ENCODE results near the gene GPR162.

GPR162 gene

DNA sequence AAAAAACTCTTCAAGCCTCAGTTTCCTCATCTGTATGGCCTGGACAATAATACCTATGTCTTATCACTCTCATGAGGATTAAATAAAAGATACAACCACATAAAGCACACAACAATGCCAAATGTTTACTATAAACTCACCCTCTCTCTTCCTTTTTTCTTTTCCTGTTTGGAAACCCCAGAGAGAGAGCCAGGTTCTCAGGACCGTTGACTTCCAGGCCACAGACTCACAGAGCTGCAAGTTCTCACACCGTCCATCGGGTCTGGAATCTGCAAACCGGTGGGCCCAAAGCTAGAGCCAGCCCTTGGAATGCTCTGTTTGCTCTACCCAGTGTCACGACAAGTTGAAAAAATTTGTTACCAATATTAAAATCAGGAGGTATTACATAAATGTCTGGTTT, 36.9 kb upstream of the GPR162 start:
- TF ChIP-seq TAF1 (IDR thresholded peaks at IDR 0.05; ENCODE audit: low read depth) (no peak), EP300 (IDR thresholded peaks at IDR 0.05; ENCODE audit: borderline replicate concordance) (no peak), ZBTB7A (IDR thresholded peaks at IDR 0.05; ENCODE audit: low read depth) (no peak), FOXM1 (IDR thresholded peaks at IDR 0.05; ENCODE audit: borderline replicate concordance, low read depth) (no peak), RAD21 (IDR thresholded peaks at IDR 0.05; ENCODE audit: low read depth) (no peak)
- TF ChIP-seq, protein P1, sequence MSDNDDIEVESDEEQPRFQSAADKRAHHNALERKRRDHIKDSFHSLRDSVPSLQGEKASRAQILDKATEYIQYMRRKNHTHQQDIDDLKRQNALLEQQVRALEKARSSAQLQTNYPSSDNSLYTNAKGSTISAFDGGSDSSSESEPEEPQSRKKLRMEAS (IDR thresholded peaks at IDR 0.05): no peak
- TF ChIP-seq, protein P2, sequence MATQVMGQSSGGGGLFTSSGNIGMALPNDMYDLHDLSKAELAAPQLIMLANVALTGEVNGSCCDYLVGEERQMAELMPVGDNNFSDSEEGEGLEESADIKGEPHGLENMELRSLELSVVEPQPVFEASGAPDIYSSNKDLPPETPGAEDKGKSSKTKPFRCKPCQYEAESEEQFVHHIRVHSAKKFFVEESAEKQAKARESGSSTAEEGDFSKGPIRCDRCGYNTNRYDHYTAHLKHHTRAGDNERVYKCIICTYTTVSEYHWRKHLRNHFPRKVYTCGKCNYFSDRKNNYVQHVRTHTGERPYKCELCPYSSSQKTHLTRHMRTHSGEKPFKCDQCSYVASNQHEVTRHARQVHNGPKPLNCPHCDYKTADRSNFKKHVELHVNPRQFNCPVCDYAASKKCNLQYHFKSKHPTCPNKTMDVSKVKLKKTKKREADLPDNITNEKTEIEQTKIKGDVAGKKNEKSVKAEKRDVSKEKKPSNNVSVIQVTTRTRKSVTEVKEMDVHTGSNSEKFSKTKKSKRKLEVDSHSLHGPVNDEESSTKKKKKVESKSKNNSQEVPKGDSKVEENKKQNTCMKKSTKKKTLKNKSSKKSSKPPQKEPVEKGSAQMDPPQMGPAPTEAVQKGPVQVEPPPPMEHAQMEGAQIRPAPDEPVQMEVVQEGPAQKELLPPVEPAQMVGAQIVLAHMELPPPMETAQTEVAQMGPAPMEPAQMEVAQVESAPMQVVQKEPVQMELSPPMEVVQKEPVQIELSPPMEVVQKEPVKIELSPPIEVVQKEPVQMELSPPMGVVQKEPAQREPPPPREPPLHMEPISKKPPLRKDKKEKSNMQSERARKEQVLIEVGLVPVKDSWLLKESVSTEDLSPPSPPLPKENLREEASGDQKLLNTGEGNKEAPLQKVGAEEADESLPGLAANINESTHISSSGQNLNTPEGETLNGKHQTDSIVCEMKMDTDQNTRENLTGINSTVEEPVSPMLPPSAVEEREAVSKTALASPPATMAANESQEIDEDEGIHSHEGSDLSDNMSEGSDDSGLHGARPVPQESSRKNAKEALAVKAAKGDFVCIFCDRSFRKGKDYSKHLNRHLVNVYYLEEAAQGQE (IDR thresholded peaks at IDR 0.05; ENCODE audit: low read depth): no peak

DNA sequence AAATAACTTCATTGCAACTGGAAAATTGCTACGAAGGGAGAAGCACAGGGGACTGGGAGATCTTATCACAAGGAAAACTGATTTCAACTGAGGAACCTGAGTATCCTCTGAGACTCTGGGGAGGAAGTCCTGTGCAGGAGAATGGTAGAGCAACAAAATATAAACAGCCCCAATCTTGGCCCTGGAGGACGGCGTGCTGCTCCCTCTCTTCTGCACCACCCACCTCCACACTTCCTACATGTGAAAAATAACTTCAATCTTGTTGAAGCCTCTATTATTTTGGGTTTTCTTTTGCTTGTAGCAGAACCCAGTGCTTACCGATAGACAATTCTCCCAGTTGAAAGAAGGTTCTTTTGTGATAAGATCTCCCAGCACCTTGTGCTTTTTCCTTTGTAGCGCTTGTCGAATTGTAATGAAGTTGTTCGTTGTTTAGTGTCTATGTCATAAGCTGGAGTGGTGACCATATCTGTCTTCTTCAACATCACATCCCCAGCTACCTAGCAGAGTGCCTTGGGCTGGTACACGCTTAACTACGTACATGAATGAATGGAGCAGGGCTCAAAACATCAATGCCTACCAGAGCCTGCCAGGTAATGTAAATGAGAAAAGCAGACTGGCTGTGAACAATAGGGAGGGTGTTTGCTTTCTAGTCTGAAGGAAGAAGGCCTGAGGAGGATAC, 35.1 kb upstream of the GPR162 start:
- no peak for TF ChIP-seq NFIC (IDR thresholded peaks at IDR 0.05)
- no peak for TF ChIP-seq EGR1 (IDR thresholded peaks at IDR 0.05)
- no peak for TF ChIP-seq EP300 (IDR thresholded peaks at IDR 0.05; ENCODE audit: borderline replicate concordance)
- TF ChIP-seq CREB1 (IDR thresholded peaks at IDR 0.05; ENCODE audit: low read depth): no peak
- TF ChIP-seq, protein P1 (IDR thresholded peaks at IDR 0.05): no peak
- TF ChIP-seq CEBPB (IDR thresholded peaks at IDR 0.05): no peak
- no peak for TF ChIP-seq TCF12 (IDR thresholded peaks at IDR 0.05; ENCODE audit: low read depth)
- no peak for TF ChIP-seq TAF1 (IDR thresholded peaks at IDR 0.05; ENCODE audit: low read depth)
- TF ChIP-seq TEAD4 (IDR thresholded peaks at IDR 0.05): no peak
- TF ChIP-seq, protein P2 (IDR thresholded peaks at IDR 0.05; ENCODE audit: low read depth): no peak
- no peak for TF ChIP-seq ZBTB7A (IDR thresholded peaks at IDR 0.05; ENCODE audit: low read depth)
- no peak for TF ChIP-seq YY1 (IDR thresholded peaks at IDR 0.05; ENCODE audit: low read depth)

DNA sequence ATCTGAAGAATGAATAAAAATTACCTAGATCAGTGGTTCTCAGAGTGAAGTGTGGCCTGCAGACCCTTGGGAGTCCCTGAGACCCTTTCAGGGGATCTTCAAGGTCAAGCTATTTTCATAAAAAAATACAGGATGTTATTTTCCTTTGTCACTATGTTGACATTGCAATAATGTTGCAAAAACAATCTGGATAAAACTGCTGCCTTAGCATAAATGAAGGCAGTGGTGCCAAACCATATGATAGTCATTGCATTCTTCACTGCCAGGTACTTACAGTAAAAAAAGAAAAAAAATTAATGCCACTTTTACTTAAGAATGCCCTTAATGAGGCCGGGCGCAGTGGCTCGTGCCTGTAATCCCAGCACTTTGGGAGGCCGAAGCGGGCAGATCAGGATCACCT, 34.3 kb upstream of the GPR162 start:
- no peak for TF ChIP-seq CEBPB (IDR thresholded peaks at IDR 0.05)
- no peak for TF ChIP-seq EGR1 (IDR thresholded peaks at IDR 0.05)
- TF ChIP-seq, protein P2 (IDR thresholded peaks at IDR 0.05; ENCODE audit: low read depth): no peak
- TF ChIP-seq YY1 (IDR thresholded peaks at IDR 0.05; ENCODE audit: low read depth): no peak
- no peak for TF ChIP-seq FOXM1 (IDR thresholded peaks at IDR 0.05; ENCODE audit: borderline replicate concordance, low read depth)
- no peak for TF ChIP-seq EP300 (IDR thresholded peaks at IDR 0.05; ENCODE audit: borderline replicate concordance)
- TF ChIP-seq, protein P1 (IDR thresholded peaks at IDR 0.05): no peak
- TF ChIP-seq TCF12 (IDR thresholded peaks at IDR 0.05; ENCODE audit: low read depth): no peak
- TF ChIP-seq ZBTB7A (IDR thresholded peaks at IDR 0.05; ENCODE audit: low read depth): no peak
- TF ChIP-seq, protein P3, sequence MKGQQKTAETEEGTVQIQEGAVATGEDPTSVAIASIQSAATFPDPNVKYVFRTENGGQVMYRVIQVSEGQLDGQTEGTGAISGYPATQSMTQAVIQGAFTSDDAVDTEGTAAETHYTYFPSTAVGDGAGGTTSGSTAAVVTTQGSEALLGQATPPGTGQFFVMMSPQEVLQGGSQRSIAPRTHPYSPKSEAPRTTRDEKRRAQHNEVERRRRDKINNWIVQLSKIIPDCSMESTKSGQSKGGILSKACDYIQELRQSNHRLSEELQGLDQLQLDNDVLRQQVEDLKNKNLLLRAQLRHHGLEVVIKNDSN (IDR thresholded peaks at IDR 0.05): no peak
- no peak for TF ChIP-seq NFIC (IDR thresholded peaks at IDR 0.05)
- no peak for TF ChIP-seq TEAD4 (IDR thresholded peaks at IDR 0.05)
- no peak for TF ChIP-seq RAD21 (IDR thresholded peaks at IDR 0.05; ENCODE audit: low read depth)
- TF ChIP-seq TAF1 (IDR thresholded peaks at IDR 0.05; ENCODE audit: low read depth): no peak

DNA sequence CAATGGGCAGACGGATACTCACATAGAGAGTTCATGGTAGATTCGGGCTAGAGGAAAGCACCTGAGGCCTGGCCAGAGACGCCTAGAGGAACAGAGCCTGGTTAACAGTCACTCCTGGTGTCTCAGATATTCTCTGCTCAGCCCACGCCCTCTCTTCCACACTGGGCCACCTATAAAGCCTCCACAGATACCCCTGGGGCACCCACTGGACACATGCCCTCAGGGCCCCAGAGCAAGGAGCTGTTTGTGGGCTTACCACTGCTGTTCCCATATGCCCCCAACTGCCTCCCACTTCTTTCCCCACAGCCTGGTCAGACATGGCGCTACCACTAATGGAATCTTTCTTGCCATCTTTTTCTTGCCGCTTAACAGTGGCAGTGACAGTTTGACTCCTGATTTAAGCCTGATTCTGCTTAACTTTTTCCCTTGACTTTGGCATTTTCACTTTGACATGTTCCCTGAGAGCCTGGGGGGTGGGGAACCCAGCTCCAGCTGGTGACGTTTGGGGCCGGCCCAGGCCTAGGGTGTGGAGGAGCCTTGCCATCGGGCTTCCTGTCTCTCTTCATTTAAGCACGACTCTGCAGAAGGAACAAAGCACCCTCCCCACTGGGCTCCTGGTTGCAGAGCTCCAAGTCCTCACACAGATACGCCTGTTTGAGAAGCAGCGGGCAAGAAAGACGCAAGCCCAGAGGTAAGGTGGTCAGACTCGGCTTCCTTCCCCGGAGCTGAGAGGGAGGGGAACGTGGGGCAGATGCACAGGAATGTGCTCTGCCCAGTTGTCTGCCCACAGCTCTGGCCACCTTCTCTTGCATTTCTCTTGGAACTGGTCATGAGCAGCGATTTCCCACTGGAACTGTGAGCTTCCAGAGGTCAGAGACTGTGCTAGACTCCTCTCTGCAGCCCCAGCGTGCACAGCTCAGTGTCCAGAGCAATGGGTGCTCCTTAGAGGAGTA, 32.4 kb upstream of the GPR162 start, which contains the start of gene CD4:
TSS of gene CD4 (plus strand) at position 557 of the 953 bp plus-strand sequence. CDS start 10,611 bp downstream, outside the sequence.
- TF ChIP-seq FOXM1 (IDR thresholded peaks at IDR 0.05; ENCODE audit: borderline replicate concordance, low read depth) (no peak), TEAD4 (IDR thresholded peaks at IDR 0.05) (no peak), RAD21 (IDR thresholded peaks at IDR 0.05; ENCODE audit: low read depth) (no peak), NFIC (IDR thresholded peaks at IDR 0.05) (no peak), TCF12 (IDR thresholded peaks at IDR 0.05; ENCODE audit: low read depth) (no peak), TAF1 (IDR thresholded peaks at IDR 0.05; ENCODE audit: low read depth) (no peak), YY1 (IDR thresholded peaks at IDR 0.05; ENCODE audit: low read depth) (no peak), CREB1 (IDR thresholded peaks at IDR 0.05; ENCODE audit: low read depth) (no peak), ZBTB7A (IDR thresholded peaks at IDR 0.05; ENCODE audit: low read depth) (no peak), CEBPB (IDR thresholded peaks at IDR 0.05) (no peak), EGR1 (IDR thresholded peaks at IDR 0.05) (no peak), EP300 (IDR thresholded peaks at IDR 0.05; ENCODE audit: borderline replicate concordance) (no peak)
- TF ChIP-seq, protein P2 (IDR thresholded peaks at IDR 0.05; ENCODE audit: low read depth): no peak
- TF ChIP-seq, protein P3 (IDR thresholded peaks at IDR 0.05): no peak
- TF ChIP-seq, protein P1 (IDR thresholded peaks at IDR 0.05): no peak
